Activated T-cell treated with anti-CD3 and anti-CD28 coated beads, Interleukin-2, amount 50 U/mL, for 24 hours (primary cell): ENCODE measurements around the gene KLHL35.

Experiments
- DNase-seq: peaks from one replicate; pipeline ENCODE4 v3.0.0-alpha.2; 2020
- H3K27ac Mint-ChIP-seq: 2 replicates; pipeline ENCODE4 v1.8.0; 2020; ENCODE audit warnings: mild to moderate bottlenecking, mixed read lengths
- H3K27me3 Mint-ChIP-seq: 2 replicates; pipeline ENCODE4 v1.8.0; 2020; ENCODE audit warnings: mixed read lengths
- H3K36me3 Mint-ChIP-seq: 2 replicates; pipeline ENCODE4 v1.8.0; 2020; ENCODE audit warnings: low read depth, mixed read lengths
- H3K4me1 Mint-ChIP-seq: 2 replicates; pipeline ENCODE4 v1.8.0; 2020; ENCODE audit warnings: low read depth, mixed read lengths
- H3K4me3 Mint-ChIP-seq: 2 replicates; pipeline ENCODE4 v1.8.0; 2020; ENCODE audit warnings: mild to moderate bottlenecking, moderate library complexity, mixed read lengths
- H3K9me3 Mint-ChIP-seq: 2 replicates; pipeline ENCODE4 v1.8.0; 2020; ENCODE audit warnings: mixed read lengths

The KLHL35 gene

DNA sequence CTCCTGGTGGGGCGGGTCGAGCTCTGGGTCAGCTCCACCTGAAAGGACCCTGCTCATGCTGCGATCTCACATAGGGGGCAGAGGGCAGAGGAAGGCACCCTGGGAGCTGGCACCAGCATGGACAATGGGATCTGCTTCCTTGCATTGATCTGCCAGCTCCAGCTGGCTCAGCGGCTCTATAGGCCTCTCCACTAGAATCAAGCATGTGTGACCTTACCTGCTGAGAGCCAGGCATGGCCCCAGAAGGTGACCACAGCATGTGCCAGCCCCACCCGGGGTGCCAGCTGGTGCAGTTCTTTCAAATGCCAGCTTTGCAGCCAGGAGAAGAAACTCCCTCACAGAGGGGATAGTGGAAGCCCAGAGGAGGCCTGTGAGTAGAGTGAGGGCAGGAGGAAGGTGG lies 22.0 kb upstream of the KLHL35 start:
- DNase-seq, result no peak
- no peak overlapping the region for H3K27ac Mint-ChIP-seq
- no peaks in the 10 kb centered on the region for H3K36me3 Mint-ChIP-seq

DNA sequence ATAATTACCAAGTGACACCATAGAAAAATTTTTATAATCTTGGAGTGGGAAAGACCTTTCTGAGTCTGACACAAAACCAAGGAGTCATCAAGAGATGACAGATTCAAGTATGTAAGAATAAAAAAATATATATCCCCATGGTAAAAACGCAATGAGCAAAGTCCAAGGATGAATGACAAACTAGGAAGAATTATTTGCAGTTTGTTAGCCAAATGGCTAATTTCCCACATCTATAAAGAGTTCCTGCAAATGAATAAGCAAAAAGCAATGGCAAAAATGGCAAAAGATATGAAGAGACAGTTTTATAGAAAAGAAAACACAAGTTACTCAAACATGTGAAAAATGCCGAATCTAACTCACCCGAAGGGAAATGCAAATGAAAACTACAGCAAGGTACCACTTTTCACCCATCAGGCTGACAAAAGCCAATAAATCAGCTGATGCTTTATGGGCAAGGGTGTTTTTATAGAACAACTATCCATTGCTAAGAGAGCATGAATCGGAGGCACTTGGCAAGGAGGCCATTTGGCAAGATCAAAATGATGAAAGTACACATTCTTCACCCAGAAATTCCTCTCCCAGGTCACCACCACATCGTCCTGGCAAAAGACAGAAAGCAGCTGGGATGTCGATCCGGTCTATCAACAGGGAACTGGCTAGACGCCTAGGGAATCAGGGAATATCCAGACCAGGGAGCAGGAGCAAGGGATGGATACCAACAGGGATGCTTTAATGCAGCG lies 21.1 kb upstream of the KLHL35 start:
- H3K4me3 Mint-ChIP-seq, result no peak overlapping the region
- no peaks in the 10 kb centered on the region for H3K27me3 Mint-ChIP-seq
- H3K36me3 Mint-ChIP-seq, result no peaks in the 10 kb centered on the region
- H3K4me1 Mint-ChIP-seq, result no peaks in the 10 kb centered on the region
- H3K9me3 Mint-ChIP-seq, result no peaks in the 10 kb centered on the region
- H3K27ac Mint-ChIP-seq, result no peak overlapping the region
- DNase-seq, result no peak

More for the DNA sequence above, 22.0 kb upstream of the KLHL35 start:
- no peak overlapping the region for H3K4me3 Mint-ChIP-seq
- H3K27me3 Mint-ChIP-seq, result no peaks in the 10 kb centered on the region
- no peaks in the 10 kb centered on the region for H3K4me1 Mint-ChIP-seq
- H3K9me3 Mint-ChIP-seq, result no peaks in the 10 kb centered on the region

DNA sequence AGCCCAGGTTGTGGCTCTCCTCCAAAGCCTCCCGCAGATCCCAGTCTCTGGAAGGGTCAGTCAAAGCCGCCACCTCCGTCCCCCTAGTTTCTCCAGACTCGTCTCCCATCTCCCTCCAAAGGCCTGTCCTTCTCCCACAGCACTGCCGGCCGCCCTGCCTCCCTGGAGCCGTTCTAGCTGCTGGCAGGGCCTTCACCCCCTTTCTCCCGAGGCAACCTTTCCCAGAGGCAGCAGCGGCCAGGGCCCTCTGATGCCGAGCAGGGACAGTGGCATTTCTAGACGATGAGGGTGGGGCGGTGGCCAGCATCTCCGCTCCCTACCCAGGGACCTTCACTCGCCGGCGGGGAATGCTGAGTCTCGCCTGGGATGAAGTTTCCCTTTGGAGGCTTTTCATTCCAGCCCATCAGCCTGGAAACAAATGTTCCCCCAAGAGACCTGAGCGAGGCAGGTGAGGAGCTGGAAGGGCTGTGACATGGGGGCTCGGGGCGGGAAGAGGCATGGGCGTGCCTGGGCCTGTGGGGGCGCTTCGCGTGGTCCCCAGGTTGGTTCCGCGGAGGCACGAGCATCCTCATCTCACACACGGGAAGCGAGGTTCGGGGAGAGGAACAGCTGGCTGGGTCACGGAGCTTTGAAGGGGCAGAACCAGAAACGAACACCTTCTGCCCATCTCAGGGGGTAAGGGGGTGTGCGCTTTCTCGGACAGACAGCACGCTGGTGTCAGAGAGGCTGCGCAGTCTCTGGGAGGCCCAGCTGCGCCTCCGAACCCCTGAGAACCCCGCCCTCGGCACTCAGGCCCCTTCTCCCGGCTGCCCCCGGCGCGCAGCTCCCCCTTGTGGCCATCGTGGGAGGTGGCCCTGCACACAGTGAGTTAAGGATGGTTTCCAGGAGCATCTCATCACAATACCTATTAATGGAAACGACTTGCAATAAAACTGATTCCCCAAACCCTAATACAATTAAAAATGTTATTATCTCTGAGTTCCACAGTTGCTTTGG lies 18.1 kb upstream of the KLHL35 start:
- H3K36me3 Mint-ChIP-seq, result no peaks in the 10 kb centered on the region
- peak; percentile 62 for DNase-seq
- no peaks in the 10 kb centered on the region for H3K27me3 Mint-ChIP-seq
- no peak overlapping the region for H3K4me3 Mint-ChIP-seq
- H3K9me3 Mint-ChIP-seq, result no peaks in the 10 kb centered on the region
- no peaks in the 10 kb centered on the region for H3K4me1 Mint-ChIP-seq
- H3K27ac Mint-ChIP-seq, result no peak overlapping the region

DNA sequence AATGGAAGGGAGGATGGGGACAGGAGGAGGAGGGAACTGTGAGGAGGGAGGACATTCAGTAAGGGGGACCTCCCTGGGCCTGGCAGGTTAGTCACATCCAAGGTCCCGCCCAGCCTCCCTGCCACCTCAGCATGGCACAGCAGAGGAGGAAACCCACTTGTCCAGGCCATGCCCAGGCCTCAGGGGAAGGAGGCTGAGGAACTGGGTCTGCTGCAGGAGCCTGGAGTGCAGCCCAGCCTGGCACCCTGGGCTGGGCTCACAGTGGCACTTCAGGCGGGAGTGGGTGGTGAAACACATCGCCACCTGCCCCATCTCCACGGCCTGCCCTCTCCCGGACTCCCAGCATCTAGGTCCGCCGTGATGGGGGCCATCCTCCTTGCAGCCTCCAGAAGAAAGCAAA lies 17.2 kb upstream of the KLHL35 start:
- Mint-ChIP-seq H3K4me3 (no peak overlapping the region), H3K27ac (no peak overlapping the region), H3K4me1 (no peaks in the 10 kb centered on the region), H3K27me3 (no peaks in the 10 kb centered on the region), H3K9me3 (no peaks in the 10 kb centered on the region), H3K36me3 (no peaks in the 10 kb centered on the region)
- DNase-seq, result no peak

DNA sequence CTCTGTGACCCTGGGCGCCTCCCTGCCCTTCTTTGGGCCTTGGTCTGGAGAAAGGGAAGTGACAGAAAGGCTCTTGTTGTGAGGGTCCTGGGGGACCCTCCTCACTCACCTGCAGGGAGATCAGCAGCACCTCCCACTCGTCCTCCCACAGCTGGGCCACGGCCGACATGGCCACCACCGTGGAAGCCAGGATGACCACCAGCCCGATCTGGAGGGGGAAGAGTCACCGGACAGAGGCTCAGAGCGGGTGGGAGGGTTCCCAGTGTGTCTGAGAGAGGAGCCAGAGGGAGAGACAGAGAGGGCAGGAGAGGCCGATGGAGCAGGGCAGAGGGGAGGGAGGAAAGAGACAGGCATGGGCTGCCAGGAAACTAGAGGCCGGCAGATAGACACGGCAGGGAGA lies 16.8 kb upstream of the KLHL35 start:
- Mint-ChIP-seq H3K9me3 (no peaks in the 10 kb centered on the region), H3K36me3 (no peaks in the 10 kb centered on the region), H3K27ac (no peak overlapping the region), H3K4me3 (no peak overlapping the region), H3K4me1 (no peaks in the 10 kb centered on the region), H3K27me3 (no peaks in the 10 kb centered on the region)
- DNase-seq, result no peak

DNA sequence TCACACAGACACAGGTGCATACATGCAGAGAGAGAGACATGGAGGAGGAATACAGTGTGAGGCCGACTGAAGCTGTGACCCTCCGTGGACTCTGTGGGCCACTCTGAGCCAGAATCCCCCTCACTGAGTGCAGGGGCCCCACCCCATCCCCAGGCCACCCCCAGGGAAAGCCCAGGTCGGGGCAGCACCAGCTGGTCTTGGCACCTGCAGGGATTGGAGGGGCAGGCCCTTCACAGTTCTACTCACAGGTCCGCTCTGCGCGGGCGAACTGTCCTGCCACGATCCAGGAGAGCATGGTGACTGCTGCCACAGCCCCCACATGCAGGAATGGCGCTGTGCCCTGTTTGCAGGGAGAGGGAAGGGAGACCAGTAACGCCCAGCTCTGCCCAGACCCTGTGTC lies 16.3 kb upstream of the KLHL35 start:
- DNase-seq, result no peak
- no peaks in the 10 kb centered on the region for H3K4me1 Mint-ChIP-seq
- H3K9me3 Mint-ChIP-seq, result no peaks in the 10 kb centered on the region
- no peak overlapping the region for H3K4me3 Mint-ChIP-seq
- no peaks in the 10 kb centered on the region for H3K27me3 Mint-ChIP-seq
- no peaks in the 10 kb centered on the region for H3K36me3 Mint-ChIP-seq
- H3K27ac Mint-ChIP-seq, result no peak overlapping the region

DNA sequence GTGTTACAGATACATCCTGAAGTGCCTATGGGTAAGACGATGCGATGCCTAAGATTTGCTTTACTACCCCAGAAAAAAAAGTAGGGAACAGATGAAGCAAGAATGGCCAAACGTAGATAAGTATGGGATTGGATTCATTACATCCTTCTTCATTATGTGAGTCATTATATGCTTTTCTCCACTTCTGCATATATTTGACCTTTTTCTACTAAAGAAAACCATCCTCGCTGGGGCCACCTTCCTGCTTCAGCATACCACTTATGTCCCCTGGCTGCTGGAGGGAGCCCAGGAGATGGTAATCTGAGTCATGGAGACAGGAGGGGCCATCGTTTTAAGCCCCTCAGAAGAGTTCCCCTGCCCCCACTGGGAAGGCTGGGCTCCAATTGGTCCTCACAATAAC lies 14.4 kb upstream of the KLHL35 start:
- no peaks in the 10 kb centered on the region for H3K27me3 Mint-ChIP-seq
- H3K36me3 Mint-ChIP-seq, result no peaks in the 10 kb centered on the region
- no peak overlapping the region for H3K27ac Mint-ChIP-seq
- H3K4me1 Mint-ChIP-seq, result no peaks in the 10 kb centered on the region
- no peak overlapping the region for H3K4me3 Mint-ChIP-seq
- no peaks in the 10 kb centered on the region for H3K9me3 Mint-ChIP-seq
- no peak for DNase-seq

DNA sequence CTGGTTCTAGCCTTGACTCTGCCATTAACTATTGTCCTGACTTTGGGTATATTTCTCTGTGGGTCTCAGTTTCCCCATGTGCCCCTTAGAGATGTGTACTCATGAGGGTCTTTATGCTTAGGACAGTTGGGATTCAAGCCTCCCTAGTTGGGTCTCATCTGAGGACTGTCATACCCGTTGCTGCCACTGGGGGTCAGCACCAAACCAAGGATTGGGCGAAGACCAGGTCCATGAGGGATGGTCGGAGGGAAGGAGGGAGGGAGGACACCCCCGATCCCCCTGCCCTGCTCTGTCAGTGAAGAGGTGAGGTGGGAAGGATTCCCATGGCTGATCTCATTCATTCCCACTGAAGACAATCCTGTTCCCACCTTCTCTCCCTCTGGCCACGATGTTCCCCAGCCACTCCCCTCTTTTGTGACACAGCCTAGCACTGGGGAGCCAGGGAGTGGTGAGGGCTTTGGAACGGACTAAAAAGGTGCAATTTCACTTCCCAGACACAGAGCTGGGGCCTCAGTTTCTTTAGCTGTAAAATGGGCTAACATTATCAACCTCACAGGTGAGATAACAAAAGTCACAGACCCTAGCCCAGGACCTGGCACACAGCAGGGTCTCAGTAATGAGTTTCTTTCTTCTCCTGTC lies 12.4 kb upstream of the KLHL35 start:
- H3K4me3 Mint-ChIP-seq, result no peak overlapping the region
- no peaks in the 10 kb centered on the region for H3K9me3 Mint-ChIP-seq
- peak; percentile 85 for DNase-seq
- H3K27me3 Mint-ChIP-seq, result no peaks in the 10 kb centered on the region
- H3K27ac Mint-ChIP-seq, result no peak overlapping the region
- H3K4me1 Mint-ChIP-seq, result no peaks in the 10 kb centered on the region
- H3K36me3 Mint-ChIP-seq, result no peaks in the 10 kb centered on the region

DNA sequence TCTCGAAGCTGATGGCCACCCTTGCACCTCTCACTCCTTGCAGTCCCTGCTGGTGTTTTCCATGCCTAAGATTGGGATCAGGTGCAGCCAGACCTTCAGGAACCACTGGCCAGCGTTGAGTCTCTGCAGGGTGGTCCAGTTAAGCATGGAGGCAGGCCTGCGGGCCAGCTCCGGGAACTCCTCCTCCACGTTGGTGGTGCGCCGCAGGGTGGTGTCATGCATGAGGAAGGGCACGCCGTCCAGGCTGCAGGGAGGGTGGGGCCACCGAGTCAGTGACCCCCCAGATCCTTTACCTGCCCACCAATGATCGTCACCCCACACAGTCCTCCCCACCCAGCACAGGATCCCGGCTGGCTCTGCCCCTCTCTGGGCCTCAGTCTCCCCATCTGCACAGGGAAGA lies 10.0 kb upstream of the KLHL35 start:
- H3K4me3 Mint-ChIP-seq, result no peak overlapping the region
- H3K4me1 Mint-ChIP-seq, result no peaks in the 10 kb centered on the region
- no peaks in the 10 kb centered on the region for H3K36me3 Mint-ChIP-seq
- H3K9me3 Mint-ChIP-seq, result no peaks in the 10 kb centered on the region
- no peak overlapping the region for H3K27ac Mint-ChIP-seq
- no peaks in the 10 kb centered on the region for H3K27me3 Mint-ChIP-seq
- no peak for DNase-seq

DNA sequence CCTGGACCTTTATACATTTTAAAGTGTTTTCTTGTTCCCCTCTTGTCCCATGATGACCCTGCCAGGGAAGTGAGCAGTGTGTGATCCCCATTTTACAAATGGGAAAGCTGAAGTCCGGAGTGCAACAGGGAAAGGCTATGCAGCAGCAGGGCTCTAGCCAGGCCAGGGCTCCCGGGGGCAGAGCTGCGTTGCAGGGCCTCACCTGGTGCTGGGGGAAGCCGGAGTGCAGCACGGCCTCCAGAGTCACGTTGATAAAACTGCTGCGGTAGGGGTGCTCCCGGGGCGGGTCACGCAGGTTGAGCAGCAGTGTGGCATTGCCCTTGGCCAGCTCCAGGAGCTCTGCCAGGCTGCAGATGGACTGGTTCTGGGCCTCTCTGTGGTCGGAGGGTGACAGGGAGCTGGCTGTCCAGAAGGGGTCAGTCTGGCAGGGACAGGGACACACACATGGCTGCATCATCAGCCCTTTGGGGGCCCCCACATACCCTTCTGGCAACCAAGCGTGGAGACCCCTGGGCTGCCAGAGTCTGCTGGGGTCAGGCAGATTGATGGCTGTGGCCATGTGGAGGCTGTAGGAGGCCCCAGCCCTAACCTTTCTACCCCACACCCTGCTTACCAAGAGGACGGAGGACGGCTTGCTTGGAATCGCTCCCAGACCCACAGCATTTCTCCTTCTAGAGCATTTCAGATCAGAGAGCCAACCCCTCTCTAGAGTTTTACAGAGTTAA lies 9.3 kb upstream of the KLHL35 start:
- no peaks in the 10 kb centered on the region for H3K27me3 Mint-ChIP-seq
- no peaks in the 10 kb centered on the region for H3K9me3 Mint-ChIP-seq
- no peaks in the 10 kb centered on the region for H3K36me3 Mint-ChIP-seq
- H3K4me3 Mint-ChIP-seq, result no peak overlapping the region
- no peaks in the 10 kb centered on the region for H3K4me1 Mint-ChIP-seq
- DNase-seq, result no peak
- H3K27ac Mint-ChIP-seq, result no peak overlapping the region

DNA sequence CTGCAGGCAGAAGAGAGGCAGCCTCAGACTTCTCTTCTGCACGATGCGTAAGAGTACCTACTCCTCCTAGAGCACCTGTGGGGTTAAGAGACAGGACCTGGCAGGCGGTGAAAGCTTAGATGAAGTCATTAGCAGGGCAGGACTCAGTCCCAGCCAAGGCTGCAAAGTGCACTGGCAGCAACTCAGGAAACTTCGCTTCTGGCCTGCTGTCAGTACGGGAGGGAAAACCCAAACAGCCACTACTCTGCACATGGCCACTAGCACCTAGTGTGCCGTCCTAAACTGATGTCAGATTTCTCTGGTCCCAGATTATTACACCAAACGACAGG lies 8.8 kb upstream of the KLHL35 start:
- no peaks in the 10 kb centered on the region for H3K27me3 Mint-ChIP-seq
- no peaks in the 10 kb centered on the region for H3K36me3 Mint-ChIP-seq
- H3K9me3 Mint-ChIP-seq, result no peaks in the 10 kb centered on the region
- H3K27ac Mint-ChIP-seq, result no peak overlapping the region
- no peaks in the 10 kb centered on the region for H3K4me1 Mint-ChIP-seq
- no peak overlapping the region for H3K4me3 Mint-ChIP-seq
- no peak for DNase-seq

DNA sequence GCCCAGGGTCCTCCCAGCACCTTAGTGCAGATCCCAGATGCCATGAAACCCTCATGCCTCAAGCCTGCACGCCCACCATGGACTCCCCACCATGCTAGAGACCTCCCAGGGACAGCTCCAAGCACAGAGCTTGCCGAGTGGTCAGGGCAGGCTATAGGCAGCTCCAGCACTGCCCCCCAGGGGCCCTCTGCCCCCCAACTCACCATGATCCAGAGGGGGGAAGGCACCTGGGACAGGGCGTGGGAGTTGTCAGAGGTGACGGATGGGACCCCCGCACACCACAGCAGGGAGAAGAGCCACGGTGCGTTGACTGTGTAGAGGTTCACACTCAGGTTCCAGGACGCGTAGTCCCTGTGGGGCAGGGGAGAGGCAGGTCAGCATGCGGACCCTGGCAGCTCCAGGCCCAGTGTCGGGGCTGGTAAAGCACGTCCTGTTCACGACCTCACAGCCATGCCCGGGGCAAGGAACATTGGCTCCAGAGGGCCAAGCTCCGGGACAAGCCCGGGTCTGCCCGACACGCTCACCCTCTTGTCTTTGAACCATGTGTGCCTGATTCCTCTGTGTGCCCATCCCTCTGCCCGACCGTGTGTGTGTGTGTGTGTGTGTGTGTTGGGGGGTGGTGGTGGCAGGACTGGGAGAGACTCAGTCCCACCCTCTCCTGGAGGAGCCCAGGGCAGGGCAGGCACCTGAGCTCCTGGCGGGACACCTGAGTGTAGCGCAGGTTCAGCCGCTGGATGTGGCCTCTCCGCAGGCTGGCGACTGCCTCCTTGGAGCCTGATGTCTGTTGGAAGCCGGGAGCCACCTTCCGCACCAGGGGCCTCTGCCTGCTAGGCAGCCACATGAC lies 8.2 kb upstream of the KLHL35 start:
- no peaks in the 10 kb centered on the region for H3K4me1 Mint-ChIP-seq
- H3K27ac Mint-ChIP-seq, result no peak overlapping the region
- H3K36me3 Mint-ChIP-seq, result peaks cover under 1% of the 10 kb centered on the region
- H3K9me3 Mint-ChIP-seq, result no peaks in the 10 kb centered on the region
- no peaks in the 10 kb centered on the region for H3K27me3 Mint-ChIP-seq
- H3K4me3 Mint-ChIP-seq, result no peak overlapping the region
- DNase-seq, result no peak

DNA sequence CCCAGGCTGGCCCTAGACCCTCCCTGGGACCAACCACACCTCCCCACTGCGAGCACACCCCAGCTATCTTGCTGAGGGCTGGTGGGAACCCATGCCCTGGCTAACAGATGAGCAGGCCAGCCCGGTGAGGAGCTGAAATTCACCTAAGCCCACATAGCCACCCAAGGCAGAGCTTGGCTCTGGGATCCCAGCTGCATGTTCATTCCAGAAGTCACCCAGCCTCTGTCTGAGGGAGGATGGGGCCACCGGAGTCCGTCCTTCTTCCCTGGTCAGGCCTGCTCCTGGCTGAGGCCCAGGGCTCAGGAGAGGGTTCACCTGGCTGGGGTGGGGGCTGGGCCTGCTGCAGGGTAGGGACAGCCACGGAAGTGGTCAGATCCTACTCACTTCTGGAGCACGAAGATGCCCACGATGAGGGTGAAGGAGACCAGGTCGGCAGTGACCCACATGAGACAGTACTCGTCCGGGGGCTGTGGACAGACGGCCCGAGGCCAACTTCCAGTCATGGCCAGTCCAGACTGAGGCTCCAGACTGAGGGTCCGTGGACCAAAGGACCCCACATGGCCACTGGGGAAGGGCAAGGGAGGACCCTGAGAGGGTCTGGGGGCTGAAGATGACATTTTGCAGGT lies 6.6 kb upstream of the KLHL35 start:
- DNase-seq, result no peak
- Mint-ChIP-seq H3K4me3 (no peak overlapping the region), H3K27me3 (no peaks in the 10 kb centered on the region), H3K9me3 (no peaks in the 10 kb centered on the region), H3K36me3 (peaks cover 6% of the 10 kb centered on the region), H3K27ac (no peak overlapping the region), H3K4me1 (no peaks in the 10 kb centered on the region)
